ENCODE data around the gene QTRT2.

Gene QTRT2

GRCh38 chr3:114132500-114132899 lies 76.0 kb downstream of the QTRT2 start:
- DNase-seq (ENCODE audit: low spot score) (no peak), ATAC-seq (ENCODE audit: low read depth) (no peak)
- no peaks in the 10 kb centered on the region for H3K4me1 ChIP-seq (ENCODE audit: insufficient read depth, poor library complexity, severe bottlenecking)
- no peaks in the 10 kb centered on the region for H3K36me3 ChIP-seq (ENCODE audit: low read depth)
- no peak for TF ChIP-seq CTCF (IDR thresholded peaks at IDR 0.05; ENCODE audit: poor library complexity, severe bottlenecking)
- no peaks in the 10 kb centered on the region for H3K9me3 ChIP-seq (ENCODE audit: severe bottlenecking)
- no peak overlapping the region for H3K27ac ChIP-seq (ENCODE audit: poor library complexity, severe bottlenecking)
- no peak overlapping the region for H3K4me3 ChIP-seq (ENCODE audit: severe bottlenecking)
- no peaks in the 10 kb centered on the region for H3K27me3 ChIP-seq (ENCODE audit: insufficient read depth, poor library complexity, severe bottlenecking)

DNA sequence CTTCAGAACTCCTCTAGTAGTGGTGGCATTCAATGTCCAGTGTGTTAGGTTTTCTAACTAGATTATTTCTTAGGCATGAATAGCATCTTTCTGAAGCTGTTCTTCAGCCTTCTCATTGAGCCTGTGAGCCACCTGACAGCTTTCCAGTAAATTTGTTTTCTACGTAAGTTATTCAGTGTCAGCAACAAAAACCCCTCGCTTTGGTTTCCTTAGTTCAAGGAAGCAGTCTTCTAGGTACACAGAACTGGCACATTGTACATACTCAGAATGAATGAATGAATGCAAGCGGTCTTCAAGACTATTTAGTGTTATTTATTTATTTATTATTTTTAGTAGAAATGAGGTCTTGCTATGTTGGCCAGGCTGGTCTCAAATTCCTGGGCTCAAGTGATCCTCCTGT lies 77.4 kb downstream of the QTRT2 start:
- H3K4me3 ChIP-seq (ENCODE audit: severe bottlenecking) = no peak overlapping the region
- DNase-seq (ENCODE audit: low spot score) (no peak), ATAC-seq (ENCODE audit: low read depth) (no peak)
- H3K27ac ChIP-seq (ENCODE audit: poor library complexity, severe bottlenecking) = no peak overlapping the region
- H3K36me3 ChIP-seq (ENCODE audit: low read depth) = no peaks in the 10 kb centered on the region
- H3K9me3 ChIP-seq (ENCODE audit: severe bottlenecking) = no peaks in the 10 kb centered on the region
- H3K27me3 ChIP-seq (ENCODE audit: insufficient read depth, poor library complexity, severe bottlenecking) = no peaks in the 10 kb centered on the region
- no peak for TF ChIP-seq CTCF (IDR thresholded peaks at IDR 0.05; ENCODE audit: poor library complexity, severe bottlenecking)
- no peaks in the 10 kb centered on the region for H3K4me1 ChIP-seq (ENCODE audit: insufficient read depth, poor library complexity, severe bottlenecking)
